ENCODE data around the gene RALGDS.
"Not testable (repeated sequence)": the region's sequence is repeated elsewhere in the genome, so short reads cannot be mapped to it uniquely, and the experiment has no call there.

Gene RALGDS

GRCh38 chr9:133063159-133063499 lies 57.9 kb downstream of the RALGDS start:
- Histone ChIP-seq H3K4me3 (ENCODE audit: low read depth in 1 of 2, low read length in 2 of 2) (no peak overlapping the region), H3K4me1 (ENCODE audit: insufficient read depth, low read length) (no peaks in the 10 kb centered on the region), H3K9me3 (ENCODE audit: low read length) (no peaks in the 10 kb centered on the region), H3K9ac (ENCODE audit: low read length) (no peak overlapping the region), H3K27ac (ENCODE audit: low read depth, low read length) (no peak overlapping the region), H3K27me3 (ENCODE audit: control insufficient read depth in 1 of 2, insufficient read depth in 2 of 2, low read length in 2 of 2) (no peaks in the 10 kb centered on the region), H3K36me3 (ENCODE audit: insufficient read depth, low read length) (peaks cover 4% of the 10 kb centered on the region)

- not testable (repeated sequence) for H3K4me1 ChIP-seq (ENCODE audit: insufficient read depth, low read length); H3K9me3 ChIP-seq (ENCODE audit: low read length); H3K27ac ChIP-seq (ENCODE audit: low read depth, low read length); H3K9ac ChIP-seq (ENCODE audit: low read length); H3K36me3 ChIP-seq (ENCODE audit: insufficient read depth, low read length); H3K4me3 ChIP-seq (ENCODE audit: low read depth in 1 of 2, low read length in 2 of 2); H3K27me3 ChIP-seq (ENCODE audit: control insufficient read depth in 1 of 2, insufficient read depth in 2 of 2, low read length in 2 of 2)
These were observed 58.5 kb downstream of the RALGDS start for GRCh38 chr9:133062569-133062968.

- H3K9ac ChIP-seq (ENCODE audit: low read length); H3K27ac ChIP-seq (ENCODE audit: low read depth, low read length); H3K36me3 ChIP-seq (ENCODE audit: insufficient read depth, low read length); H3K4me1 ChIP-seq (ENCODE audit: insufficient read depth, low read length); H3K9me3 ChIP-seq (ENCODE audit: low read length); H3K4me3 ChIP-seq (ENCODE audit: low read depth in 1 of 2, low read length in 2 of 2); H3K27me3 ChIP-seq (ENCODE audit: control insufficient read depth in 1 of 2, insufficient read depth in 2 of 2, low read length in 2 of 2): not testable (repeated sequence)
These were observed 59.3 kb downstream of the RALGDS start, which contains the start of gene CEL for GRCh38 chr9:133061764-133062145. TSS of gene CEL (plus strand) at chr9:133061981. CDS start at chr9:133062003, 22 bp downstream.

- H3K27ac ChIP-seq (ENCODE audit: low read depth, low read length); H3K9me3 ChIP-seq (ENCODE audit: low read length); H3K27me3 ChIP-seq (ENCODE audit: control insufficient read depth in 1 of 2, insufficient read depth in 2 of 2, low read length in 2 of 2); H3K4me3 ChIP-seq (ENCODE audit: low read depth in 1 of 2, low read length in 2 of 2); H3K9ac ChIP-seq (ENCODE audit: low read length); H3K36me3 ChIP-seq (ENCODE audit: insufficient read depth, low read length); H3K4me1 ChIP-seq (ENCODE audit: insufficient read depth, low read length): not testable (repeated sequence)
These were observed 59.8 kb downstream of the RALGDS start for GRCh38 chr9:133061019-133061763.

GRCh38 chr9:133060417-133060841 lies 60.6 kb downstream of the RALGDS start:
- Histone ChIP-seq H3K9me3 (ENCODE audit: low read length) (no peaks in the 10 kb centered on the region), H3K4me1 (ENCODE audit: insufficient read depth, low read length) (no peaks in the 10 kb centered on the region), H3K36me3 (ENCODE audit: insufficient read depth, low read length) (peaks cover 15% of the 10 kb centered on the region), H3K27ac (ENCODE audit: low read depth, low read length) (no peak overlapping the region), H3K27me3 (ENCODE audit: control insufficient read depth in 1 of 2, insufficient read depth in 2 of 2, low read length in 2 of 2) (no peaks in the 10 kb centered on the region), H3K9ac (ENCODE audit: low read length) (no peak overlapping the region), H3K4me3 (ENCODE audit: low read depth in 1 of 2, low read length in 2 of 2) (no peak overlapping the region)

- Histone ChIP-seq H3K27ac (ENCODE audit: low read depth, low read length) (no peak overlapping the region), H3K9ac (ENCODE audit: low read length) (no peak overlapping the region), H3K4me1 (ENCODE audit: insufficient read depth, low read length) (no peaks in the 10 kb centered on the region), H3K4me3 (ENCODE audit: low read depth in 1 of 2, low read length in 2 of 2) (no peak overlapping the region), H3K27me3 (ENCODE audit: control insufficient read depth in 1 of 2, insufficient read depth in 2 of 2, low read length in 2 of 2) (no peaks in the 10 kb centered on the region), H3K9me3 (ENCODE audit: low read length) (no peaks in the 10 kb centered on the region), H3K36me3 (ENCODE audit: insufficient read depth, low read length) (peaks cover 21% of the 10 kb centered on the region)
These were observed 61.4 kb downstream of the RALGDS start for GRCh38 chr9:133059623-133060022.

DNA sequence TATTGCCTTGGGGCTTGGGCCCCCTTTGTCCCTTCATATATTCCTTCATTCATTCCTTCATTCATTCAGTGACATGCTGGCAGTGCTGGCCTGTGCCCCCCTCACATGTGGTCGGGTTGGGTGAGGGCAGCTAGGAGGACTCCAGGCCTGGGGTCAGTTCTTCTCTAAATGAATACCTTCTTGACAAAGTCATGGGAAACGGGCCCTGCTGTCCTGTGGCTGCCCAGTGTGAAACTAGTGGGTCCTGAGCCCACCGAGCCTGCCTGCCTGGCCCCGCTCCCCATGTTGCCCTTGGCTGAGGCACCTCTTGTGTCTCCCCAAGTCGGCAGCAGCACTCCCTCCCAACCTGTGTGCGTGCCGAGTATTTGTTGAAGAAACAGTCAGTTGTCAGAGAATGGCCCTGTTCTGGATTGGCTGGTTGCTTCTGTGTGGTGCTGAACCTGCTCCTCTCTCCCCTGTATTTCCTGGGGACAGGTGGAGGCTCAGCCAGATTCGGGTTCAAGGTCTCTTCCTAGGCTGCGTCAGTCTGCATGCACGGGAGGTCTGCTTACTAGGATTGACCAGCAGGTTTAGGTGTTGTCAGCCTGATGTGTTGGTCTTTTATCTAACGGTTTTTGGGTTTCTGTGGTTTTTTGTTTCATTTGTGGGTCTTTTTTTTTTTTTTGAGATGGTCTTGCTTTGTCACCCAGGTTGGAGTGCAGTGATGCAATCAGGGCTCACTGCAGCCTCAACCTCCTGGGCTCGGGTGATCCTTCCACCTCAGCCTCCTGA lies 62.3 kb downstream of the RALGDS start:
- no peaks in the 10 kb centered on the region for H3K9me3 ChIP-seq (ENCODE audit: low read length)
- H3K27me3 ChIP-seq (ENCODE audit: control insufficient read depth in 1 of 2, insufficient read depth in 2 of 2, low read length in 2 of 2) = no peaks in the 10 kb centered on the region
- H3K36me3 ChIP-seq (ENCODE audit: insufficient read depth, low read length) = peaks cover 30% of the 10 kb centered on the region
- H3K4me1 ChIP-seq (ENCODE audit: insufficient read depth, low read length) = no peaks in the 10 kb centered on the region
- H3K9ac ChIP-seq (ENCODE audit: low read length) = no peak overlapping the region
- H3K4me3 ChIP-seq (ENCODE audit: low read depth in 1 of 2, low read length in 2 of 2) = no peak overlapping the region
- H3K27ac ChIP-seq (ENCODE audit: low read depth, low read length) = no peak overlapping the region

DNA sequence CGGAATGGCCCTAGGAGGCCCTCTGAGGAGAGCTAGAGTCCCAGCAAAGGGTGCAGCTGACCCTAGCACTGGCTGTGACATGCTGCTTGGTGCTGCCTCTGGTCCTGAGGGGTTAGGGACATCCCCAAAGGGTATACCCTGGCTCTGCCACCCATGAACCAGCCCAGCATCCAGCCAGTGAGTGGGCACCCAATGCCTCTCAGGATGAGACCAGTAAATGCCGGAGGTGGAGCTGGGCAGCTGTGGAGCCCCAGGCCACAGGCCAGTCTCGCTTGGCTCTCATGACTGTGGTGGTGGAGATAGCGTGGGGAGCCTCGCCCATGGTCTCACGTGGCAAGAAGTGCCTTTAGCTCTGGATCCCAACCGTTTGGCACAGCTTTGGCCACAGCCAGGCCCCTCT lies 63.0 kb downstream of the RALGDS start:
- H3K27me3 ChIP-seq (ENCODE audit: control insufficient read depth in 1 of 2, insufficient read depth in 2 of 2, low read length in 2 of 2) = no peaks in the 10 kb centered on the region
- H3K4me3 ChIP-seq (ENCODE audit: low read depth in 1 of 2, low read length in 2 of 2) = no peak overlapping the region
- no peak overlapping the region for H3K27ac ChIP-seq (ENCODE audit: low read depth, low read length)
- peaks cover 36% of the 10 kb centered on the region for H3K36me3 ChIP-seq (ENCODE audit: insufficient read depth, low read length)
- no peak overlapping the region for H3K9ac ChIP-seq (ENCODE audit: low read length)
- no peaks in the 10 kb centered on the region for H3K4me1 ChIP-seq (ENCODE audit: insufficient read depth, low read length)
- no peaks in the 10 kb centered on the region for H3K9me3 ChIP-seq (ENCODE audit: low read length)

DNA sequence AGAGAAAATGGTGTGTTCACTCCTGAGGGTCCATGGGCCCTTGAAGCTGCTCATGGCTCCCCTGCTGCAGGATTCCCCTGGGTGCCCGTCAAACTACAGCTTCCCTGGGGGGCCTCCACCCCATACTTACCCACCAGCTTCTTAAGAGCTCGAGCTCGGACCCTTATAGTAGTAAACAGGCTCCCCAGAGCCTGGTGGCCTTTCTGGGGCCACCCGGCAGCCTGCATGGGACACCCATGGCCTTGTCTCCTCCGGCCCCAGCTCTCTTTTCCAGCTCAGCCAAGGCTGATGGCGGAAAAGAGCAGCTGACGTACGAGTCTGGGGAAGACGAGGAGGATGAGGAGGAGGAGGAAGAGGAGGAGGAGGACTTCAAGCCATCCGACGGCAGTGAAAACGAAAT lies 63.5 kb downstream of the RALGDS start:
- Histone ChIP-seq H3K36me3 (ENCODE audit: insufficient read depth, low read length) (peaks cover 38% of the 10 kb centered on the region), H3K4me1 (ENCODE audit: insufficient read depth, low read length) (no peaks in the 10 kb centered on the region), H3K4me3 (ENCODE audit: low read depth in 1 of 2, low read length in 2 of 2) (no peak overlapping the region), H3K9ac (ENCODE audit: low read length) (no peak overlapping the region), H3K27me3 (ENCODE audit: control insufficient read depth in 1 of 2, insufficient read depth in 2 of 2, low read length in 2 of 2) (no peaks in the 10 kb centered on the region), H3K9me3 (ENCODE audit: low read length) (no peaks in the 10 kb centered on the region), H3K27ac (ENCODE audit: low read depth, low read length) (no peak overlapping the region)

DNA sequence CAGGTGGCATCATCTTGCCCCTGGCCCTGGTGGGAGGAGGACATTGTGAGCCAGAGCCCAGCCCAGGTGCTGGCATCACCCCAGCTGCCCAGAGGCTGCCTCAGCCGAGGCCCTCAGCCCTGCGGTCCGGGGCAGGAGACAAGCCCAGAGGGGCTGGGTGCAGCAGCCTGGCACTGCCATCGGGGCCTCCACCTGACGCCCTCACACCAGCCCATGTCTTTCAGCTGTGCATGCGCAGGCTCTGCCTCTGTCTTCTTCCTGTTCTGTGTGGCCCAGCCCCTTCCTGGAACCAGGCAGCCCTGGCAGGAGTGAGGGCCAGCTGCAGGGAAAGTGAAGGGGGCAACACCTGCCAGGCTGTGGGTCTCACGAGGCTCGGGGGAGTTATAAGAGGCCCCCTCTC lies 64.0 kb downstream of the RALGDS start:
- Histone ChIP-seq H3K4me1 (ENCODE audit: insufficient read depth, low read length) (no peaks in the 10 kb centered on the region), H3K27me3 (ENCODE audit: control insufficient read depth in 1 of 2, insufficient read depth in 2 of 2, low read length in 2 of 2) (no peaks in the 10 kb centered on the region), H3K36me3 (ENCODE audit: insufficient read depth, low read length) (peaks cover 43% of the 10 kb centered on the region), H3K27ac (ENCODE audit: low read depth, low read length) (no peak overlapping the region), H3K9me3 (ENCODE audit: low read length) (no peaks in the 10 kb centered on the region), H3K4me3 (ENCODE audit: low read depth in 1 of 2, low read length in 2 of 2) (no peak overlapping the region), H3K9ac (ENCODE audit: low read length) (no peak overlapping the region)

DNA sequence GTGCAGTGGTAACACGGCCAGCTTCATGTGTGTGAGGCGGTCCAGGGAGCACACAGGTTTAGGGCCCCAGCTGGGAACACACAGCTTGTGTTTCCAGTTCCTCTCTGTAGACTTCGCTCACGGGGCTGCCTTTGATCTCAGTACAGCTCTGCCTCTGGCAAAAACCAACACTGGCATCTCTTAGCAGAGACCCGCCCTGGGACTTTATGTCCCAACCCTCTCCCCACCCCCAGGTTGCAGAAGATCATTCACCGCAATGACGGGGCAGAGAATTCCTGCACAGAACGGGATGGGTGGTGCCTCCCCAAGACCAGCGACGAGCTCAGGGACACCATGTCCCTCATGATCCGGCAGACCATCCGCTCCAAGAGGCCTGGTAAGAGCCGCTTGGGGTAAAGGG lies 64.5 kb downstream of the RALGDS start:
- Histone ChIP-seq H3K9ac (ENCODE audit: low read length) (no peak overlapping the region), H3K36me3 (ENCODE audit: insufficient read depth, low read length) (peaks cover 48% of the 10 kb centered on the region), H3K9me3 (ENCODE audit: low read length) (no peaks in the 10 kb centered on the region), H3K27me3 (ENCODE audit: control insufficient read depth in 1 of 2, insufficient read depth in 2 of 2, low read length in 2 of 2) (no peaks in the 10 kb centered on the region), H3K4me1 (ENCODE audit: insufficient read depth, low read length) (no peaks in the 10 kb centered on the region), H3K27ac (ENCODE audit: low read depth, low read length) (no peak overlapping the region), H3K4me3 (ENCODE audit: low read depth in 1 of 2, low read length in 2 of 2) (no peak overlapping the region)

Measured in muscle layer of colon (tissue), 2 donors.